ENCODE results near the gene SVEP1.

The SVEP1 gene

GRCh38 chr9:110334871-110335270 is 244.7 kb downstream of the SVEP1 start:
- Histone ChIP-seq H3K9ac (no peak overlapping the region), H3K36me3 (ENCODE audit: control insufficient read depth, insufficient read depth, low read length) (no peaks in the 10 kb centered on the region), H3K27me3 (ENCODE audit: control insufficient read depth, insufficient read depth, low read length) (no peaks in the 10 kb centered on the region), H3K9me3 (ENCODE audit: control insufficient read depth, low read length) (no peaks in the 10 kb centered on the region), H2AFZ (no peak overlapping the region), H3K4me3 (ENCODE audit: low read depth, low read length) (no peak overlapping the region), H3K4me1 (no peaks in the 10 kb centered on the region), H3K27ac (no peak overlapping the region), H3K79me2 (no peaks in the 10 kb centered on the region), H3K4me2 (ENCODE audit: low read length) (no peak overlapping the region)
- TF ChIP-seq, protein P1, sequence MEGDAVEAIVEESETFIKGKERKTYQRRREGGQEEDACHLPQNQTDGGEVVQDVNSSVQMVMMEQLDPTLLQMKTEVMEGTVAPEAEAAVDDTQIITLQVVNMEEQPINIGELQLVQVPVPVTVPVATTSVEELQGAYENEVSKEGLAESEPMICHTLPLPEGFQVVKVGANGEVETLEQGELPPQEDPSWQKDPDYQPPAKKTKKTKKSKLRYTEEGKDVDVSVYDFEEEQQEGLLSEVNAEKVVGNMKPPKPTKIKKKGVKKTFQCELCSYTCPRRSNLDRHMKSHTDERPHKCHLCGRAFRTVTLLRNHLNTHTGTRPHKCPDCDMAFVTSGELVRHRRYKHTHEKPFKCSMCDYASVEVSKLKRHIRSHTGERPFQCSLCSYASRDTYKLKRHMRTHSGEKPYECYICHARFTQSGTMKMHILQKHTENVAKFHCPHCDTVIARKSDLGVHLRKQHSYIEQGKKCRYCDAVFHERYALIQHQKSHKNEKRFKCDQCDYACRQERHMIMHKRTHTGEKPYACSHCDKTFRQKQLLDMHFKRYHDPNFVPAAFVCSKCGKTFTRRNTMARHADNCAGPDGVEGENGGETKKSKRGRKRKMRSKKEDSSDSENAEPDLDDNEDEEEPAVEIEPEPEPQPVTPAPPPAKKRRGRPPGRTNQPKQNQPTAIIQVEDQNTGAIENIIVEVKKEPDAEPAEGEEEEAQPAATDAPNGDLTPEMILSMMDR (IDR thresholded peaks at IDR 0.05) = no peak

DNA sequence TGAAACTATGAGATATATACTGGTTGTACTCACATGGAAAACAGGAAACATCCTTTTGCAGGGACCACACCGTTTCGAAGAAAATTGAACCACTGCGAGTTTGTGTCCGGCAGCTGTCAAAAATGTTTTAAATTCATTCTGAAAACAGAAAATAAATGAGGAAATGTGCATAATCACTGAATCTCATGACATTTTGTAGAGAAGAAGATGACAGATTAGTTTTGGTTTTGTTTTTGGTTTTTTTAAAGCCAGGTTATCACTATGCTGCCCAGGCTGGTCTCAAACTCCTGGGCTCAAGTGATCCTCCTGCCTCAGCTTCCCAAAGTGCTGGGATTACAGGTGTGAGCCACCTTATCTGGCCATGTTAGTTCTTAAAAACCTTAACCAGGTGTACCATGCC is 245.4 kb downstream of the SVEP1 start:
- H3K36me3 ChIP-seq (ENCODE audit: control insufficient read depth, insufficient read depth, low read length) = no peaks in the 10 kb centered on the region
- H3K4me1 ChIP-seq = no peaks in the 10 kb centered on the region
- H3K27me3 ChIP-seq (ENCODE audit: control insufficient read depth, insufficient read depth, low read length) = no peaks in the 10 kb centered on the region
- TF ChIP-seq, protein P1 (IDR thresholded peaks at IDR 0.05) = no peak
- H3K9me3 ChIP-seq (ENCODE audit: control insufficient read depth, low read length) = no peaks in the 10 kb centered on the region
- no peak overlapping the region for H3K4me2 ChIP-seq (ENCODE audit: low read length)
- H3K4me3 ChIP-seq (ENCODE audit: low read depth, low read length) = no peak overlapping the region
- no peaks in the 10 kb centered on the region for H3K79me2 ChIP-seq
- no peak overlapping the region for H3K9ac ChIP-seq
- H3K27ac ChIP-seq = no peak overlapping the region
- no peak overlapping the region for H2AFZ ChIP-seq

DNA sequence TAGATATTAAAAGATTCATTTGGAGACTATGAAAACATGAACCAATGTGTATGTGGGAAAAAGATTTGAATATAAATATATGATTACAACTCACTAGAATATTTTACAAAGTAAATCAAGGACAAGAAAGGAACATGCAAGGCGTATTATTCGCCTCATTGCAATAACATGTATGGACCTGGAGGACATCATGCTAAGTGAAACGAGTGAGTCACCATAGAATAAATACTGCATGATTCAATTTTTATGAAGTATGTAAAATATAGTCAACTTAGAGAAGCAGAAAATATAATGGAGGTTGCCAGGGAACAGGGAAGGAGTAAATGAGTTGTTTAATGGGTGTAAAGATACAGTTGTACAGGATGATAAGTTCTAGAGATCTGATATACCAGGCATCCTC is 246.8 kb downstream of the SVEP1 start:
- Histone ChIP-seq H3K4me1 (no peaks in the 10 kb centered on the region), H3K9me3 (ENCODE audit: control insufficient read depth, low read length) (no peaks in the 10 kb centered on the region), H3K9ac (no peak overlapping the region), H3K4me2 (ENCODE audit: low read length) (no peak overlapping the region), H3K79me2 (no peaks in the 10 kb centered on the region), H3K36me3 (ENCODE audit: control insufficient read depth, insufficient read depth, low read length) (no peaks in the 10 kb centered on the region), H3K4me3 (ENCODE audit: low read depth, low read length) (no peak overlapping the region), H3K27ac (no peak overlapping the region), H3K27me3 (ENCODE audit: control insufficient read depth, insufficient read depth, low read length) (no peaks in the 10 kb centered on the region), H2AFZ (no peak overlapping the region)
- TF ChIP-seq, protein P1 (IDR thresholded peaks at IDR 0.05) = no peak

DNA sequence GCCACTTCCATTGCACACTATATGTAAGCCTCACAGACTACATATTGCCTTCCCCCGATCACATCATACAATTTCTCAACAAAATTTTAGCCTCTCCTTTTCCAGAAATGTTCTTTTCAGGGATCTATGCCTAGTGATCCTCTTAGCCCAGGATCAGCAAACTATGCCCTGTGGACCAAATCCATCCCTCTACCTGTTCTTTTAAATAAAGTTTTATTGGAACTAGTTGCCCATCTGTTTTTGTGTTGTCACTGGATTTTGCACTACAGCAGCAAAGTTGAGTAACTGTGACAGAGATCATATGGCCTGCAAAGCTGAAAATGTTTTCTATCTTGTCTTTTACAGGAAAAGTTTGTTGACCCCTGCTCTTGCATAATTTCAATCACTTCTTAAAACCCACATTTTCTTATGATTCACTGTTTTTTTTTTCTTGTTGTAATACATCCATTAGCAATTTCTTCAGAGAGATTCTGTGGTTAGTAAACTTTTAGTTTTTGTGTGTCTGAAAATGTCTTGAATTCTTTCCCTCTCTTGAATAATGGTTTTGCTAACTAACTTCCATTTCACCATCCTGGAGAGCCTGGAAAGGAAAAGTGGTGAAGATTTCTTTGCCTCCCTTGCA is 248.9 kb downstream of the SVEP1 start:
- TF ChIP-seq, protein P1 (IDR thresholded peaks at IDR 0.05) = no peak
- H3K4me2 ChIP-seq (ENCODE audit: low read length) = no peak overlapping the region
- no peaks in the 10 kb centered on the region for H3K36me3 ChIP-seq (ENCODE audit: control insufficient read depth, insufficient read depth, low read length)
- no peak overlapping the region for H3K4me3 ChIP-seq (ENCODE audit: low read depth, low read length)
- H3K27me3 ChIP-seq (ENCODE audit: control insufficient read depth, insufficient read depth, low read length) = no peaks in the 10 kb centered on the region
- H3K9me3 ChIP-seq (ENCODE audit: control insufficient read depth, low read length) = no peaks in the 10 kb centered on the region
- no peak overlapping the region for H2AFZ ChIP-seq
- no peak overlapping the region for H3K9ac ChIP-seq
- H3K27ac ChIP-seq = no peak overlapping the region
- H3K4me1 ChIP-seq = no peaks in the 10 kb centered on the region
- H3K79me2 ChIP-seq = no peaks in the 10 kb centered on the region

DNA sequence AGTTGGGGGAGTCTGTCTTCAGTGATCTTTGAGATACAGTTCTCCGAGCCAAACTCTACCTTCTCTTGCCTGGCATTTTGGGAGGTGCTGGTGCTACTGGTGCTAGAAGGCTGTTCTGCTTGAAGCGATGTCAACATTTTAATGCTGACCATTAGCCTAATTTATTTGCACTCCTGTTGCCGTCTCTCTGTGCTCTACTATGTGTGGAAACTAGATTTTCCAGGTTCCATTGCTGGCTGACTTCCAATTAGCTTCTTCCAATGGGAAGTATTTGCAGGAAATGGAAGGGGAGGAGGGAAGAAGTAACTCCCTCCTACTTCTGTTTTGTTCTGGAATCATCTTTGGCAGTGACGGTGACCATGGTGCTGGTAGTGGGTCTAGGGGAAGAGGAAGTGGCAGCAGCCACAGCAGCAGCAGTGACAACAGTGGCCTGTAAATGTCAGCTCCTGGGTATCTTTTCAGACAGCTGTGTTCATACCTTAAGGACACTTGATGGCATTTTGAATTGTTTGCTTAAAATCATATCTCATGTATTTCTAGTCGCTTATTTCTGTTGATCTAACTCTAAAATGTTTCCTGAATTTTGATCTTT is 249.8 kb downstream of the SVEP1 start:
- no peak overlapping the region for H3K4me3 ChIP-seq (ENCODE audit: low read depth, low read length)
- H3K27me3 ChIP-seq (ENCODE audit: control insufficient read depth, insufficient read depth, low read length) = no peaks in the 10 kb centered on the region
- no peak overlapping the region for H3K9ac ChIP-seq
- H2AFZ ChIP-seq = no peak overlapping the region
- TF ChIP-seq, protein P1 (IDR thresholded peaks at IDR 0.05) = no peak
- H3K27ac ChIP-seq = no peak overlapping the region
- H3K36me3 ChIP-seq (ENCODE audit: control insufficient read depth, insufficient read depth, low read length) = no peaks in the 10 kb centered on the region
- H3K4me1 ChIP-seq = no peaks in the 10 kb centered on the region
- no peaks in the 10 kb centered on the region for H3K9me3 ChIP-seq (ENCODE audit: control insufficient read depth, low read length)
- H3K79me2 ChIP-seq = no peaks in the 10 kb centered on the region
- H3K4me2 ChIP-seq (ENCODE audit: low read length) = no peak overlapping the region
